ENCODE data around the gene TMEM92.

DNA sequence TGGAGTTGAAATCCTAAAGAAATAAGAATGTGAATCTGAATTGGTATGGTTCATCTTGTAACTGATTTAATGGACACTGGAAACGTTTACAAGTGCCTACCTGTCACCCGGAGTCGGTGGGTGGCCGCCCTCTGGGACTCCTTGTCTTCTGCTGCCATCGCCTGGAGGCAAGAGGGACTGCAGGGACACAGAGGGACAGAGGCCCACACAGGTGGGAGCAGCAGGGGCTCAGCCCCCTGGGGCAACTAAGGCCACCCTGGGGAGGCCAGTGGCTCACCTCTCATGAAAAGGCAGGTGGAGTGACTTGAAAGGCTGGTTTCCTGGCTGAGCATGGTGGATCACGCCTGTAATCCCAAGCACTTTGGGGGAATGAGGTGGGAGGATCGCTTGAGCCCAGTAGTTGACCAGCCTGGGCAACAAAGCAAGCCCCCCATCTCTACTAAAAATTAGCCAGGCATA lies 23.2 kb downstream of the TMEM92 start:
- TF ChIP-seq POLR2AphosphoS5 (IDR thresholded peaks at IDR 0.05): no peak
- TF ChIP-seq POLR2A (IDR thresholded peaks at IDR 0.05): no peak
